ENCODE measurements around the gene FAM25A. TPM values are rescaled to one million over a fixed set of nuclear protein-coding genes. Genes with fewer than 3 reads are reported as not detected.

The FAM25A gene
- total RNA-seq, 1 donor from 2014 or later, result not detected

DNA sequence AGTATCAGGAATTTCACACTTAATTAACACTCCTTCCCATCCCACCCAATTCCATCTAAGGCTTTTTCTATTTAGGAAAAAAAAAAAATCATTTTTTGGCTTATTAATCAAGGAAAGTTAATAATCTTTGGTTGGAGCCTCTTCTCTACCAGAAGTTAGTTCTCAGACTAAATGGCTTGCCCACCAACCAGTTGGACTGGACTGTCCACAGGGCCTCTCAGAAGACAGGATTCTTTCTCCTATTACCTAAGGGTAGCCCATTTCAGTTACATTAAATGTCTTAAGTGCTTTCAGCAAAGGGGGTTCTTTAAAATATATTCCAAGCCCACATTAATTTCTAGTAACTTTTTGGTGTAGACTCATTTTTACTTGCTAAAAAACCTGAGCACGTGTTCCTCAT lies 39.3 kb downstream of the FAM25A start:
- DNase-seq (ENCODE audit: low read depth), result no peak

DNA sequence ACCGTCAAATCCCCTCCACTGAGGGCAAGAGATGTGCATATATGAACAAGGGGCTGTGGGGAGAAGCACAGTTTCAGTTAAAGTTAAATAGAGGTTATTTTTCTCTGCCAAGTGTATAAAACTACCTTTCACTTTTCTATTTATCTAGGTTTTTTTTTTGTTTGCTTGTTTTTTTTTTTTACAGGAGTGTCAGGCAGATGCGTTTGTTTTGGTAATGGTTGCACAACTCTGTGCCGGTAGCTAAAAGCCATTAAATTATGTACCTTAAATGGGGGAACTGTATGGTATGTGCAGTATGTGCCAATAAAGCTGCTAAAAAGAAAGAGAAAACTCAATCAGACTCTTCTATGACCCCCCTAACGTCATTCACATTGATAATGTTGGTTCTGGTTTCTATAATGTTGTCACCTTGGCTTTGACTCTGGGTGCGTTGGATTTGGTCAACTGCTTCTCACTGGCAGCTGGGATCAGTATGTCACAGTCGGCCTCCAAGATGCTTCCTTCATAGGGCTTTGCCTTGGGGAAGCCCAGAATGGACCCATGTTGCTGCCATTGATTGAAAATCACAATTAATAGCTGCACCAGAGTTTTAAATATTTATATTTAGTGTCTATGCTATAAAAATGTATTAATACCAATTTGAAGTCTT lies 40.3 kb downstream of the FAM25A start:
- no peak for DNase-seq (ENCODE audit: low read depth)

DNA sequence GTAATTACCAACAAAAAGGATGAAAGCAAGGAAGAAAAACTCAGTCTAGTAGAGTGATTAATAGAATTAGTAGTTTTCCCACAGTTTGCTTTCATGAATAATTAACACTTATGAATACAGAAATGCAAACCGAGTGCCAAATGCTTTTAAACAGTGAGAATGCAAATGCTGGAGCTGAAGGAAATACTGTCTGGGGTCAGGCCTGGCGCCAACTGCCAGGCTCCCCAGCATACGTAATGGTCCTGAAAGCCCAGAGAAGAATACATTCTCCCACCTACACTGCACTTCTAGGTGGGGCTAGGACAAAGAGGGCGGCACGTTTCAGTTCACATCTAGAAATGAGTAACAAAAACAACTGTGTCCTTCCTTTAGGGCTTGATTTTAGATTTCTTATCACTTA lies 44.6 kb downstream of the FAM25A start:
- no peak for DNase-seq (ENCODE audit: low read depth)

DNA sequence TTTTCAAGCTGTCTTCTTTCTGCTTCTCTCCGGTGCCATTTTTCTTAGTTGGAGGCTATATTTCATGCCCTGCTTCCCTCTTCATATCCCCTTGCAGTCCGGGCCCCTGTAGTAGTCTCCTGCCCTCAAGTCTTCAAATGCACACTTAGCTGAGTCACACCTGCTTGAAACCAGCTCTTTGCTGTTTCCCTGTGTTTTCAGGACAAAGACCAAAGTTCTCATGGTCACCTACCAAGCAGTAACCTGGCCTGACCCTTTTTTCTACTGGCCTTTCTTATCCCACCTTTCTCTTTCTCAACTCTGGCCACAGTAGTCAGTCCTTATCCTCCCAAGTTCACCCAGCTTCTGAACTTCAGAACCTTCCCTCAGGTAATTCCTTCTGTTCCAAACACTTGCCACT lies 46.1 kb downstream of the FAM25A start:
- DNase-seq (ENCODE audit: low read depth), result no peak

DNA sequence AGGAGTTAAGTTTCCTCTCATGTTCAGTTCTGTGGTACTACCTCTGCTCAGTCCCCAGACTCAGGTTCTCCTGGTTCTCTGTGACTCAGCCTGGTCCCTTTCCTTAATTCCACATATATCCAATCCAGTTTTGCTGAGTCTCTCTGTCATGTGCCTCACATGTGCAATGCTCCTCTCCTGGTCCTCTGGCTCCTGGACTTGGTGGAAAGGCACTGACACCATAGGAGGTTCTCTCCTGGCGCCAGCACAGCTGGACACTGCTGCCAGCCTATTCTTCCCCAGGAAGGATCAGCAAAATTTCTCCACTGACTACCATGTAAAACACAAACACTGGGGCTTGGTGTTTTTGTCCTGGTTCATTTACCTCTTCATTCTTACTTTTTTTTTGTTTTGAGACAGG lies 46.8 kb downstream of the FAM25A start:
- DNase-seq (ENCODE audit: low read depth), result no peak

DNA sequence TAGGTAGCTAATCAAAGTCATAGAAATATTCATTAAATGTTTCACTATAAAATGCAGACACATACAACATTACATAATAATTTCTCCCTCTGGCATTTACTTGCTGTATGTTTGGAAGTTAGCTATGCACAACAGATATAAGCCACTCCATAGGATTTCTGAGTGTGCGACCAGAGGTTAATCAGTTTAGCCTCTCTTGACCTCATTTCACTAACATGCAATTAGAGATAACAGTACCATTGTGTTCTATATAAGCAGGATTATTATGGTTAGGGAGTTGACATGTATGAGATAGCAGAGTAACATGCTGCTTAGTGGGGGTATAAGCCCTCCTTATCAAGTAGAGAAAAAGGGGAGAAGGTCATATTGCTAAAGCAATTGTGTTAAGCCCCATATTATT lies 48.2 kb downstream of the FAM25A start:
- no peak for DNase-seq (ENCODE audit: low read depth)

DNA sequence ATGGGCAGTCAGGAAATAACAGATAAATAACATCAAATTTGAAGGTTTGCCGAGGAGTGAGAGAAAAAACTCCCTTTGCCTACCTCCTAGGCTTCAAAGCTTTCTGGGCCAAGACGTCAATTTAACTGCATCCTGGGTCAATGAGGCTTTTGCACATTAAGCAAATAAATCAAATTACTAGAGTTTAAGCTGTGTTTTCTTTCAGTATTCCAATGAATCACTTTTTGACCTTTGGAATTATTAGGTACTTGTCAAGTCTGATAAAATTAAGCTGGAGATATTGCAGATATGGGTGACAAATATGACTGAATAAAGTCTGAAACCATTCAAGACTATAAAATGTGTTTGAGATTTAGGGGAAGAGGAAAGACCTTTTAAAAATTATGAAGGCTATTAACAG lies 52.4 kb downstream of the FAM25A start:
- DNase-seq (ENCODE audit: low read depth), result no peak

Other genes starting within 250 kb of the FAM25A start
- 0.94 and 1.0 TPM in 2 replicates for gene MMRN2, start 62.7 kb upstream of the FAM25A start, total RNA-seq
- gene SNCG, start 61.7 kb upstream of the FAM25A start, total RNA-seq, result not detected in 2 replicates
- 0.57 and 1.3 TPM in 2 replicates for gene ADIRF, start 51.8 kb upstream of the FAM25A start, total RNA-seq
- gene GLUD1, start 74.5 kb downstream of the FAM25A start, total RNA-seq, result 107 and 118 TPM in 2 replicates
- 22.2 and 26.4 TPM in 2 replicates for gene SHLD2, start 74.9 kb downstream of the FAM25A start, total RNA-seq
- 0.47 and 0.91 TPM in 2 replicates for gene NUTM2A, start 205.2 kb downstream of the FAM25A start, total RNA-seq